Measurements from ENCODE around the gene STARD9.
"Not testable (repeated sequence)": the region's sequence is repeated elsewhere in the genome, so short reads cannot be mapped to it uniquely, and the experiment has no call there.

Gene STARD9

GRCh38 chr15:42591238-42591934 is 16.0 kb downstream of the STARD9 start:
- TF ChIP-seq CTCF (IDR thresholded peaks at IDR 0.05; ENCODE audit: insufficient read depth, low read depth, low read length, missing control alignments), result peak; percentile 20
- no peak overlapping the region for H3K4me3 ChIP-seq (ENCODE audit: low read depth, low read length)
- DNase-seq (ENCODE audit: low read depth), result no peak

- DNase-seq (ENCODE audit: low read depth), result no peak
- no peak overlapping the region for H3K4me3 ChIP-seq (ENCODE audit: low read depth, low read length)
- TF ChIP-seq CTCF (IDR thresholded peaks at IDR 0.05; ENCODE audit: insufficient read depth, low read depth, low read length, missing control alignments), result no peak
These were observed 17.3 kb downstream of the STARD9 start for GRCh38 chr15:42592716-42593115.

GRCh38 chr15:42593143-42593542 is 17.7 kb downstream of the STARD9 start:
- TF ChIP-seq CTCF (IDR thresholded peaks at IDR 0.05; ENCODE audit: insufficient read depth, low read depth, low read length, missing control alignments), result no peak
- DNase-seq (ENCODE audit: low read depth), result no peak
- H3K4me3 ChIP-seq (ENCODE audit: low read depth, low read length), result no peak overlapping the region

GRCh38 chr15:42594095-42594494 is 18.7 kb downstream of the STARD9 start:
- no peak overlapping the region for H3K4me3 ChIP-seq (ENCODE audit: low read depth, low read length)
- TF ChIP-seq CTCF (IDR thresholded peaks at IDR 0.05; ENCODE audit: insufficient read depth, low read depth, low read length, missing control alignments), result no peak
- no peak for DNase-seq (ENCODE audit: low read depth)

- no peak for DNase-seq (ENCODE audit: low read depth)
- no peak for TF ChIP-seq CTCF (IDR thresholded peaks at IDR 0.05; ENCODE audit: insufficient read depth, low read depth, low read length, missing control alignments)
- no peak overlapping the region for H3K4me3 ChIP-seq (ENCODE audit: low read depth, low read length)
These were observed 20.3 kb downstream of the STARD9 start for GRCh38 chr15:42595626-42596240.

GRCh38 chr15:42601316-42601715 is 25.9 kb downstream of the STARD9 start:
- not testable (repeated sequence) for H3K4me3 ChIP-seq (ENCODE audit: low read depth, low read length)

GRCh38 chr15:42602501-42602900 is 27.1 kb downstream of the STARD9 start:
- no peak for DNase-seq (ENCODE audit: low read depth)
- TF ChIP-seq CTCF (IDR thresholded peaks at IDR 0.05; ENCODE audit: insufficient read depth, low read depth, low read length, missing control alignments), result no peak

More at GRCh38 chr15:42601316-42601715, 25.9 kb downstream of the STARD9 start:
- DNase-seq (ENCODE audit: low read depth), result not testable (repeated sequence)

More at GRCh38 chr15:42602501-42602900, 27.1 kb downstream of the STARD9 start:
- no peak overlapping the region for H3K4me3 ChIP-seq (ENCODE audit: low read depth, low read length)
